Measurements from ENCODE around the gene MSI2. TPM values are rescaled to one million over a fixed set of nuclear protein-coding genes. Genes with fewer than 3 reads are reported as not detected.

Gene MSI2
- total and polyA plus RNA-seq, 2 donors (not counting 3 experiments of a cell fraction or from before 2014, with no cell fraction given) = 20.9 to 59.3 TPM

DNA sequence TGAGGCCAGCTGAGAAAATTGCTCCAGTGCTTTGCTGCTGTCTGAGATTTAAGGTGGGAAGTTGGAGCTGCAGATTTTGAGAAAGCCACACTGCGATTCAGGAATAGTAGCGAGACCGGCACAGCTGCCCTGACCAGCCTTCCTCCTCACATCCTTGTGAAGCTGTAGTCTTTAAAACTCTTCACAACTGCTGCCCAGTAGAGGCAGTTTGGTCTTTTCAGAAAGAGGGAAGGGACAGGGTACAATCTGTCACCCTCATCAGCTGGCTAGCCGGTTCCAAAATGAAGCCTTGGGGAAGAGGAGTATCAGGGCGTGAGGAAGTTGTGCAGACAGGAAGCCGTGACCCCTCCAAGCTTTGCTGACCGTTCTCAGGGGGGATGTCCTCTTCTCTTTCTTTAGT lies 195.3 kb downstream of the MSI2 start:
- no peak overlapping the region for H3K9ac ChIP-seq (replicated peaks; ENCODE audit: extremely low read depth, insufficient read depth, low read length)
- FAIRE-seq (no peak), DNase-seq (ENCODE audit: low read depth, low spot score) (no peak)
- no peak overlapping the region for H3K4me2 ChIP-seq (ENCODE audit: insufficient read depth, low read length)
- no peaks in the 10 kb centered on the region for H3K4me1 ChIP-seq (ENCODE audit: control insufficient read depth, extremely low read depth, insufficient read depth, low read length)
- dilution Hi-C loops (cut with MboI; ENCODE audit: extremely low pct_ligation_motif_present, low sequenced_read_pairs) = no loop called here
- BruUV-seq (replicated peaks) = no TSS peak
- no peaks in the 10 kb centered on the region for H3K79me2 ChIP-seq (ENCODE audit: control insufficient read depth, insufficient read depth, low read length)
- H3K27me3 ChIP-seq (ENCODE audit: control insufficient read depth in 2 of 2, insufficient read depth in 2 of 2, low read length in 2 of 2) = no peaks in the 10 kb centered on the region
- H3K9me3 ChIP-seq (replicated peaks; ENCODE audit: control insufficient read depth, insufficient read depth, low read length) = no peaks in the 10 kb centered on the region
- no peak overlapping the region for H2AFZ ChIP-seq (ENCODE audit: low read depth, low read length)
- CTCF ChIA-PET = interaction anchor here (0.9 kb wide), 2 partner anchors 11 to 209 kb away, joined by 4 read pairs; no protein-coding TSS in a partner anchor
- TF ChIP-seq MYC (IDR thresholded peaks at IDR 0.05; ENCODE audit: low read depth, low read length) = no peak
- TF ChIP-seq GATA2 (IDR thresholded peaks at IDR 0.05; ENCODE audit: insufficient read depth, insufficient read length, low read depth, low read length) = no peak
- TF ChIP-seq FOS (IDR thresholded peaks at IDR 0.05; ENCODE audit: borderline replicate concordance, insufficient read depth, low read length) = no peak
- TF ChIP-seq MAX (IDR thresholded peaks at IDR 0.05; ENCODE audit: insufficient read depth, insufficient read length) = no peak
- TF ChIP-seq JUN (IDR thresholded peaks at IDR 0.05; ENCODE audit: borderline replicate concordance, insufficient read depth, insufficient read length, low read depth) = no peak
- no peak for TF ChIP-seq POLR2AphosphoS5 (IDR thresholded peaks at IDR 0.05; ENCODE audit: insufficient read depth, low read depth, low read length)
- no peak for TF ChIP-seq POLR2A (IDR thresholded peaks at IDR 0.05; ENCODE audit: low read depth, low read length)
- TF ChIP-seq EZH2 (IDR thresholded peaks at IDR 0.05; ENCODE audit: borderline replicate concordance, low read depth, low read length, severe bottlenecking) = no peak
- TF ChIP-seq, protein P1, sequence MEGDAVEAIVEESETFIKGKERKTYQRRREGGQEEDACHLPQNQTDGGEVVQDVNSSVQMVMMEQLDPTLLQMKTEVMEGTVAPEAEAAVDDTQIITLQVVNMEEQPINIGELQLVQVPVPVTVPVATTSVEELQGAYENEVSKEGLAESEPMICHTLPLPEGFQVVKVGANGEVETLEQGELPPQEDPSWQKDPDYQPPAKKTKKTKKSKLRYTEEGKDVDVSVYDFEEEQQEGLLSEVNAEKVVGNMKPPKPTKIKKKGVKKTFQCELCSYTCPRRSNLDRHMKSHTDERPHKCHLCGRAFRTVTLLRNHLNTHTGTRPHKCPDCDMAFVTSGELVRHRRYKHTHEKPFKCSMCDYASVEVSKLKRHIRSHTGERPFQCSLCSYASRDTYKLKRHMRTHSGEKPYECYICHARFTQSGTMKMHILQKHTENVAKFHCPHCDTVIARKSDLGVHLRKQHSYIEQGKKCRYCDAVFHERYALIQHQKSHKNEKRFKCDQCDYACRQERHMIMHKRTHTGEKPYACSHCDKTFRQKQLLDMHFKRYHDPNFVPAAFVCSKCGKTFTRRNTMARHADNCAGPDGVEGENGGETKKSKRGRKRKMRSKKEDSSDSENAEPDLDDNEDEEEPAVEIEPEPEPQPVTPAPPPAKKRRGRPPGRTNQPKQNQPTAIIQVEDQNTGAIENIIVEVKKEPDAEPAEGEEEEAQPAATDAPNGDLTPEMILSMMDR (IDR thresholded peaks at IDR 0.05; ENCODE audit: extremely low read depth in 1 of 2, insufficient read depth in 1 of 2, low read depth in 1 of 2, low read length in 2 of 2) = no peak
- POLR2A ChIA-PET = no interaction called here
- intact Hi-C loops (cut with micrococcal nuclease) = no loop called here
- no peaks in the 10 kb centered on the region for H3K36me3 ChIP-seq (ENCODE audit: control insufficient read depth in 2 of 2, extremely low read depth in 1 of 2, insufficient read depth in 2 of 2, low read length in 2 of 2)
- H3K4me3 ChIP-seq (replicated peaks in 1 of 3; ENCODE audit: insufficient read depth in 1 of 3, low read depth in 1 of 3, low read length in 3 of 3) = no peak overlapping the region
- H4K20me1 ChIP-seq (replicated peaks; ENCODE audit: control insufficient read depth, extremely low read depth, insufficient read depth, low read length) = peaks cover 2% of the 10 kb centered on the region
- H3K9me1 ChIP-seq (replicated peaks; ENCODE audit: control insufficient read depth, extremely low read depth, insufficient read depth, low read length) = no peaks in the 10 kb centered on the region
- H3K27ac ChIP-seq (ENCODE audit: insufficient read depth, low read depth, low read length) = no peak overlapping the region

Measured in endothelial cell of umbilical vein (primary cell).